Panc1 (cell line): ENCODE results near the gene RNF144B.

Experiments used
- CTCF ChIP-seq: fragments of 450-650 bp; IDR thresholded peaks from 2 replicates; pipeline ENCODE4 v1.5.1; 2017; ENCODE audit warnings: mild to moderate bottlenecking
- POLR2AphosphoS5 ChIP-seq: IDR thresholded peaks from 2 replicates; pipeline ENCODE4 v1.6.1; 2012; ENCODE audit warnings: mild to moderate bottlenecking, low read depth, low read length, moderate library complexity
- REST ChIP-seq, 2 experiments: IDR thresholded peaks; 2 replicates each; pipeline ENCODE4 v1.6.1; 2011 to 2012; ENCODE audit warnings: low read depth in 2 of 2, control low read depth in 1 of 2, low read length in 1 of 2, mild to moderate bottlenecking in 1 of 2, moderate library complexity in 1 of 2; ENCODE audit not compliant: insufficient read depth in 1 of 2
- SIN3A ChIP-seq: IDR thresholded peaks from 2 replicates; pipeline ENCODE4 v1.6.1; 2012; ENCODE audit warnings: low read depth, mild to moderate bottlenecking, low read length, moderate library complexity, borderline replicate concordance; ENCODE audit not compliant: insufficient read depth
- TCF7L2 ChIP-seq: IDR thresholded peaks from 2 replicates; pipeline ENCODE4 v1.6.1; 2011; ENCODE audit warnings: mild to moderate bottlenecking, low read depth, low read length, inconsistent platforms

GRCh38 chr6:18478610-18479009, 91.5 kb downstream of the RNF144B start:
- TF ChIP-seq CTCF: no peak
- TF ChIP-seq POLR2AphosphoS5: no peak
- TF ChIP-seq SIN3A: no peak
- no peak for TF ChIP-seq TCF7L2
- no peak for TF ChIP-seq REST (IDR thresholded peaks at IDR 0.05; ENCODE audit: insufficient read depth in 1 of 2, low read depth in 2 of 2, low read length in 1 of 2)
